GM12874 (cell line): Measurements from ENCODE around the gene YIPF2.

Source experiments
- TF ChIP-seq, protein P1 (sequence below): IDR thresholded peaks from 2 replicates; pipeline ENCODE4 v1.5.1; 2011; ENCODE audit warnings: low read depth, mild to moderate bottlenecking, control low read depth, low read length, moderate library complexity; ENCODE audit not compliant: insufficient read depth

YIPF2 gene

DNA sequence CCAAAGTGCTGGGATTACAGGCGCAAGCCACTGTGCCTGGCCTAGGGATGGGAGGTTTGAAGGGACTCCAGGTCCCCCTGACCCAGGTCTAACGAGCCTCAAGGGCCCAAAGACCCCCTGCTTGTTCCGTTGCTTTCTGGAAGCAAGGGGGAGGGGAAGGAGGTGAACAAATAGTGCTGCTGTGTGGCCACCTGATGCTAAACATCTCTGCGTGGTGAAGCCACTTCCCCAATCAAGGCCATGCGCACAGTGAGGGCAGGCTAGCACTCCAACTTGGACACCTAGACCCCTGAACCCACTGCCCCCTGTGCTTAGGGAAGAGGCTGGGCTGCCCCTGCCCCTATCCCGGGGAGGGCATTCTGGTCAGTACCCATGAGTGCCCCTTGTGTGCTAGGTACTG is 33.1 kb downstream of the YIPF2 start:
- TF ChIP-seq, protein P1, sequence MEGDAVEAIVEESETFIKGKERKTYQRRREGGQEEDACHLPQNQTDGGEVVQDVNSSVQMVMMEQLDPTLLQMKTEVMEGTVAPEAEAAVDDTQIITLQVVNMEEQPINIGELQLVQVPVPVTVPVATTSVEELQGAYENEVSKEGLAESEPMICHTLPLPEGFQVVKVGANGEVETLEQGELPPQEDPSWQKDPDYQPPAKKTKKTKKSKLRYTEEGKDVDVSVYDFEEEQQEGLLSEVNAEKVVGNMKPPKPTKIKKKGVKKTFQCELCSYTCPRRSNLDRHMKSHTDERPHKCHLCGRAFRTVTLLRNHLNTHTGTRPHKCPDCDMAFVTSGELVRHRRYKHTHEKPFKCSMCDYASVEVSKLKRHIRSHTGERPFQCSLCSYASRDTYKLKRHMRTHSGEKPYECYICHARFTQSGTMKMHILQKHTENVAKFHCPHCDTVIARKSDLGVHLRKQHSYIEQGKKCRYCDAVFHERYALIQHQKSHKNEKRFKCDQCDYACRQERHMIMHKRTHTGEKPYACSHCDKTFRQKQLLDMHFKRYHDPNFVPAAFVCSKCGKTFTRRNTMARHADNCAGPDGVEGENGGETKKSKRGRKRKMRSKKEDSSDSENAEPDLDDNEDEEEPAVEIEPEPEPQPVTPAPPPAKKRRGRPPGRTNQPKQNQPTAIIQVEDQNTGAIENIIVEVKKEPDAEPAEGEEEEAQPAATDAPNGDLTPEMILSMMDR, result no peak

DNA sequence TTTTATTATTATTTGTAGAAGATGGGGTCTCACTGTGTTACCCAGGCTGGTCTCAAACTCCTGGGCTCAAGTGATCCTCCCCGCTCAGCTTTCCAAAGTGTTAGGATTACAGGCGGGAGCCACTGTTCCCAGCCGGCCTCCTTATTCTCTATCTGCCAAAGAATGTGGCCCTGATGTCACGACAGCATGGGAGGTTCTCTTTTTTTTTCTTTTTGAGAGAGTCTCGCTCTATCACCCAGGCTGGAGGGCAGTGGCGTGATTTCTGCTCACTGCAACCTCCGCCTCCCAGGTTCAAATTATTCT is 33.6 kb downstream of the YIPF2 start:
- TF ChIP-seq, protein P1, result no peak

DNA sequence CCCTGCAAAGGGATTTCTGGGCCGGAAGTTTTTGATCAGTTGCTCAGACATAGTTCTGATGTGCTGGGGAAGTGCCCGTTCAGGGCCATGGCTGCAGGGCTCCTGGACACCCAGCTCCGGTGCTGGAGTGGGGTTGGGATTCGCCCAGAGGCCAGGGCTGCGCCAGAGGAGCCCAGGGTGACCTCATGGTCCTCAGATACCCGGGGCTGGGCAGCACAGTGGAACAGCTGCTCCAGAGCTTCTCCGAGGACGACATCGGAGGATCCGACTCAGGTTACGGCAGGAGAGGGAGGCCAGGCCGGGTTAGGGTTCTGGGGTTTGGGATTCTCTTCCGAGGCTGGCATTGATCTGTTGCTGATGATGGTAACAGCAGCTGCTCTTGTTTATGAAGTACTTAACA is 36.2 kb downstream of the YIPF2 start:
- TF ChIP-seq, protein P1, result no peak

DNA sequence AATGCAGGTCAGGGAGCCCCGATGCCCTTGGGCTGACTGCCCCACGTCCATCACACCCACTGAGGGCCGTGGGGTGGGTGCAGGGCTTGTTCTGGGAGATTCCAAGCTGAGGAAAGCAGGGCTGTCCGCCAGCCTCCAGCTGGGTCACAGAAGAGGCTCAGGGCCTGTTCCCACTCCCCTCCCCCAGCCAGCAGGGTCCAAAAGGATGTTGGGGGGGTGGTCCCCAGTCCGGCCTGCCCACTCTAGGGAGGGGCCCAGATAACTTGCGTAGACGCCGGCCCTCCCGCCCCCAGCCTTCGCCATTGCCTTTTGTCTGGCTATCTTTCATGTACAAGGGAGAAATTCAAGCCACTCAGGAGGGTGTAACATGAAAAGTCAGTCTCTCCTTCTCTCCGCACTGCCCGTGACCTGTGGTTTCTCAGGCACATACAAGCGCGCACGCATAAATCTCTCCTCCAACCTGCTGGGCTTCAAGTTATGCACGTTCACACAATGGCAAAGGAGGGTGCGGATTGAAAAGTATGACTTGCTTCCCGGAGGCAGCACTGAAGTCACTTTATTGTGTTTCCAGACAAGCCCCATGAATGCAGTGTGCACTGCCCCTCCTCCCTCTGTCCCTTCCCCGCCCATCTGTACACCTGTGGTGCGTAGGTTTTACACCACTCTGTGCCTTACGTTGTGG is 36.9 kb downstream of the YIPF2 start:
- TF ChIP-seq, protein P1, result no peak

DNA sequence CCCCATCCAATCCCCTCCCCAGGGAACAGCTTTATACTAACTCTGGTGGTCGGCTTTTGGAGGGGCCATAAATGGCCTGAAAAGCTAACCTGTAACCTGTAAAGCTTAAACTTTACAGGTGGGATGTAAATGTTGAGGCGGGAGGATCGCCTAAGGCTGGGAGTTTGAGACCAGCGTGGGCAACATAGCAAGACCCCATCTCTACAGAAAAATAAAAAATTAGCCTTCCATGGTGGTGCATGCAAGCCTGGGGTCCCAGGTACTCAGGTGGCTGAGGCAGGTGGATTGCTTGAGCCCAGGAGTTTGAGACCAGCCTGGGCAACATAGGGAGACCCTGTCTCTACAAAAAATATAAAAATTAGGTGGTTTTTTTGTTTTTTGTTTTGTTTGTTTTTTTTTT is 38.6 kb downstream of the YIPF2 start:
- TF ChIP-seq, protein P1, result no peak

DNA sequence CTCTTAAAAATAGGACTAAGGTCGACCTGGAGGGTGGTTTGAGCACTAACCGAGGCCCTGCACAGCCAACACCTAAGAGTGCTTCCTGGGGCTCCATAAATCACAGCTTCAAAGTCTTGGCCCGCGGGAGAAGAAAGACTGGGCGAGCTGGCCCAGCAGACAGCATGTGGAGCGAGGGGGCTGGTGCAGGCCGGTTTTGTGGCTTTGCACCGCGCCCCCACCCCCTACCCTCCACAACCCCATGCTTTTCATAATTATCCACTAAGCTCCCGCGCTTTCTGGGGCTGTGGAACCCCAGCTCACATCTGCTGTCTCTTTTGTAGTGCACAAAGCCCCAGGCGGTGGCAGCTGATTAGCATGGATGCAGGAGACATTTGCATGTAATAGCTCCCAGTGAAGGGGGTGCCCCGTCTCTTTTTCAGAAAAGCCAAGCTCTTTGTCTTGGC is 40.0 kb downstream of the YIPF2 start:
- TF ChIP-seq, protein P1, result no peak

DNA sequence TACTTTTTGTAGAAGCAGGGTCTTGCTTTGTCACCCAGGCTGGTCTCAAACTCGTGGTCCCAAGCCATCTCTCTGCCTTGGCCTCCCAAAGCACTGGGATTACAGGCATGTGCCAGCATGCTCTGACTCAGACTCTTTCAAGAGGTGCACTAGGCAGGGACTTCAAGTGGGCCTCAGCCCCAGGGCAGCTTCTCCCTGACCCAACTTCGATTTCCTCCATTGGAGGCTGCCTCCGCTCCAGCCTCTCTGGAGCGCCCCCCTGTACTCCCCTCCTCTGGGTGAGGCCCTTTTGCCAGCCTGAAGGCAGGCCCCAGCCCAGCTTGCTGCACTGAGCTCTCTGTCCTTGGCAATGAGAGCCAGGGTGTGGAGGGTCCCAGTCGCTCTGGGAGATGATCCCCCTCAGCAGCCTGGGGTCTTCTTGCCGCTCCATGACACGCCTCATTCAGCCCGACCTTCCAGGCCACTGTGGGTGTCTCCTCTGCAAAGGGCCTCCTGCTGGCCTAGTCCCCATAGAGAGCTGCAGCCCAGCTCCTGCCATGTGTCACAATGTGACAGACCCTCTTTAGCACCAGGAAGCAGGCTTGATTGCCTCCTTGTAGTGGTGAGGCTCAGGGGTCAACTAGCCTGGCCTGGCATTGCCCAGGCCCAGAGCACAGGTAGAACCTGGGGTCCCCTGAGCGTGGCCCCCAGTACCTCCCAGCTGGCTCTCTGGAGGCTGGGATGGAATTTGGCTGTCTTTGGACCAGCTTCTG is 40.6 kb downstream of the YIPF2 start:
- TF ChIP-seq, protein P1, result no peak
